Rectal smooth muscle tissue (tissue), 1 donor: ENCODE data around the gene CDK13.
A peak's percentile ranks its signal among the peaks of the same experiment; 100 is the strongest.

Source experiments
- H3K27ac ChIP-seq: one replicate; pipeline ENCODE4 v1.7.0; 2013; ENCODE audit warnings: low read depth, low read length, inconsistent platforms
- H3K27me3 ChIP-seq: one replicate; pipeline ENCODE4 v1.7.0; 2013; ENCODE audit warnings: low read length; ENCODE audit not compliant: control insufficient read depth, insufficient read depth
- H3K36me3 ChIP-seq: one replicate; pipeline ENCODE4 v1.7.0; 2013; ENCODE audit warnings: low read length; ENCODE audit not compliant: control insufficient read depth, insufficient read depth
- H3K4me1 ChIP-seq: one replicate; pipeline ENCODE4 v1.7.0; 2013; ENCODE audit warnings: low read length; ENCODE audit not compliant: control insufficient read depth, insufficient read depth
- H3K4me3 ChIP-seq: one replicate; pipeline ENCODE4 v1.7.0; 2013; ENCODE audit warnings: low read length
- H3K9ac ChIP-seq: one replicate; pipeline ENCODE4 v1.7.0; 2013; ENCODE audit warnings: low read length

The CDK13 gene

GRCh38 chr7:39926111-39926510 is 23.9 kb upstream of the CDK13 start:
- H3K27me3 ChIP-seq, result no peaks in the 10 kb centered on the region
- H3K9ac ChIP-seq, result no peak overlapping the region
- H3K27ac ChIP-seq, result no peak overlapping the region
- no peaks in the 10 kb centered on the region for H3K4me1 ChIP-seq
- no peaks in the 10 kb centered on the region for H3K36me3 ChIP-seq
- H3K4me3 ChIP-seq, result no peak overlapping the region

GRCh38 chr7:39927018-39927417 is 23.0 kb upstream of the CDK13 start:
- H3K27me3 ChIP-seq, result no peaks in the 10 kb centered on the region
- H3K27ac ChIP-seq, result no peak overlapping the region
- H3K4me1 ChIP-seq, result no peaks in the 10 kb centered on the region
- H3K36me3 ChIP-seq, result no peaks in the 10 kb centered on the region
- no peak overlapping the region for H3K9ac ChIP-seq
- no peak overlapping the region for H3K4me3 ChIP-seq

- H3K27me3 ChIP-seq, result no peaks in the 10 kb centered on the region
Observed at GRCh38 chr7:39934132-39934531, 15.9 kb upstream of the CDK13 start.

GRCh38 chr7:39936761-39937160 is 13.3 kb upstream of the CDK13 start:
- Histone ChIP-seq H3K4me1 (no peaks in the 10 kb centered on the region), H3K36me3 (no peaks in the 10 kb centered on the region), H3K9ac (no peak overlapping the region), H3K27ac (no peak overlapping the region), H3K27me3 (no peaks in the 10 kb centered on the region), H3K4me3 (no peak overlapping the region)

More at GRCh38 chr7:39934132-39934531, 15.9 kb upstream of the CDK13 start:
- Histone ChIP-seq H3K27ac (no peak overlapping the region), H3K36me3 (no peaks in the 10 kb centered on the region), H3K9ac (no peak overlapping the region), H3K4me1 (no peaks in the 10 kb centered on the region), H3K4me3 (no peak overlapping the region)

GRCh38 chr7:39937366-39938153 is 12.5 kb upstream of the CDK13 start:
- Histone ChIP-seq H3K27me3 (no peaks in the 10 kb centered on the region), H3K27ac (no peak overlapping the region), H3K4me3 (no peak overlapping the region), H3K4me1 (no peaks in the 10 kb centered on the region), H3K36me3 (no peaks in the 10 kb centered on the region), H3K9ac (no peak overlapping the region)

GRCh38 chr7:39942883-39943282 is 7.2 kb upstream of the CDK13 start:
- Histone ChIP-seq H3K9ac (no peak overlapping the region), H3K27me3 (no peaks in the 10 kb centered on the region), H3K36me3 (no peaks in the 10 kb centered on the region), H3K4me3 (no peak overlapping the region), H3K4me1 (no peaks in the 10 kb centered on the region), H3K27ac (no peak overlapping the region)

- no peaks in the 10 kb centered on the region for H3K27me3 ChIP-seq
- no peak overlapping the region for H3K9ac ChIP-seq
- H3K27ac ChIP-seq, result no peak overlapping the region
- H3K4me1 ChIP-seq, result peaks cover 4% of the 10 kb centered on the region
- peaks cover 2% of the 10 kb centered on the region for H3K36me3 ChIP-seq
- H3K4me3 ChIP-seq, result no peak overlapping the region
Observed at GRCh38 chr7:39946693-39947092, 3.4 kb upstream of the CDK13 start.

- peak overlapping the region; percentile 99 for H3K4me3 ChIP-seq
- peaks cover 11% of the 10 kb centered on the region for H3K4me1 ChIP-seq
- H3K27me3 ChIP-seq, result no peaks in the 10 kb centered on the region
- peaks cover 2% of the 10 kb centered on the region for H3K36me3 ChIP-seq
- H3K27ac ChIP-seq, result peak overlapping the region; percentile 99
- H3K9ac ChIP-seq, result no peak overlapping the region
Observed at GRCh38 chr7:39948375-39948955, 1.6 kb upstream of the CDK13 start.

- peak overlapping the region; percentile 99 for H3K27ac ChIP-seq
- no peaks in the 10 kb centered on the region for H3K27me3 ChIP-seq
- peaks cover 16% of the 10 kb centered on the region for H3K4me1 ChIP-seq
- H3K36me3 ChIP-seq, result peaks cover 2% of the 10 kb centered on the region
- peak overlapping the region; percentile 92 for H3K9ac ChIP-seq
- peak overlapping the region; percentile 99 for H3K4me3 ChIP-seq
Observed at GRCh38 chr7:39948956-39949928, 814 bp upstream of the CDK13 start.

GRCh38 chr7:39950473-39951225 is 593 bp downstream of the CDK13 start:
- Histone ChIP-seq H3K9ac (peak overlapping the region; percentile 89), H3K36me3 (peaks cover 2% of the 10 kb centered on the region), H3K27me3 (no peaks in the 10 kb centered on the region), H3K4me3 (peak overlapping the region; percentile 95), H3K27ac (peak overlapping the region; percentile 97), H3K4me1 (peaks cover 16% of the 10 kb centered on the region)

- Histone ChIP-seq H3K36me3 (peaks cover 2% of the 10 kb centered on the region), H3K9ac (peak overlapping the region; percentile 54), H3K4me3 (peak overlapping the region; percentile 95), H3K27me3 (no peaks in the 10 kb centered on the region), H3K27ac (peak overlapping the region; percentile 97), H3K4me1 (peaks cover 16% of the 10 kb centered on the region)
Observed at GRCh38 chr7:39951226-39952194, 1.5 kb downstream of the CDK13 start.
